NCI-H526 (cell line): ENCODE results near the gene MMP24OS.
"Not testable (repeated sequence)": the region's sequence is repeated elsewhere in the genome, so short reads cannot be mapped to it uniquely, and the experiment has no call there.

Experiments used
- DNase-seq, 2 experiments: peaks; one replicate each; lab custom pipeline; 2025; lab: John Stamatoyannopoulos, UW

The MMP24OS gene

DNA sequence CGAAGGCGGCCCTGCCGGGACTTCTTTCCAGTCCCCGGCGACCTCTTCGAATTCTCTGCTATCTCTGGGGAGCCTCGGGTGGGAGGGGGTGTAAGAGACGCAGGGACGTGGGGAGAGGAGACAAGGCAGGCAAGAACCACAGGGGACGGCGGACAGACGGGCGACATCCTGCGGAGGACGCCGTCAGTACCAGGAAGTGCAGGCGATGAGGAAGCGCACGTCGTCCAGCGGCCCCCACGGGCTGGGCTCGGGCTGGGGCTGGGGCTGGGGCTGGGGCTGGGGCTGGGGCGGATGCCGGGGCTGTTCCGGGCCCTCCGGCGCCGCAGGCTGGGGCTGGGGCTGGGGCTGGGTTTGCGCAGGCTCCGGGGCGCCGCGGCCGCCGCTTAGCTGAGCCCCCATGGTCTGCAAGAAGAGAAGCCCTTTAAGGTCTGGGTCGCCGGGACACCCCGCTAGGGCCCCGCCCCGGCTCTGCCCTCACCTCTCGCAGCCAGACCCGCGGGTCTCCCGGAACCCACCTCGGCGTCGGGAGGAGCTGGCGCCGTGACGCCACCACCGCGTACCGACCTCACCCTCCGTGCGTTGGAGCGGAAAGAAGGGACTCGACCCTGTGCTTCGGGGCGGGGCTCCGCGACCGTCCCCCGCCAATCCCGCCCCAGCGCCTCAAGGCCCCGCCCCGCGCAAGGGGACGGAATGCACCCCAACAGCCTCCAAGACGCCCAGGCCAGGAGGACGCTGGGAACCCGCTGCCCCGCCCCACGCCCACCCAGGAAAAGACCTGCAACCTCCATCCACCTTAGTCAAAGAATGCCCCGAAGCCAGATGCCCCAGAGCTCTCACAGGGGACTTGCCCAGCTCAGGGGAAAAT is at the start of gene MMP24OS:
TSS of gene MMP24OS (minus strand) at position 592 of the 865 bp plus-strand sequence. CDS start at position 399, 193 bp downstream.
- peak; percentile 80 to 95 for DNase-seq

DNA sequence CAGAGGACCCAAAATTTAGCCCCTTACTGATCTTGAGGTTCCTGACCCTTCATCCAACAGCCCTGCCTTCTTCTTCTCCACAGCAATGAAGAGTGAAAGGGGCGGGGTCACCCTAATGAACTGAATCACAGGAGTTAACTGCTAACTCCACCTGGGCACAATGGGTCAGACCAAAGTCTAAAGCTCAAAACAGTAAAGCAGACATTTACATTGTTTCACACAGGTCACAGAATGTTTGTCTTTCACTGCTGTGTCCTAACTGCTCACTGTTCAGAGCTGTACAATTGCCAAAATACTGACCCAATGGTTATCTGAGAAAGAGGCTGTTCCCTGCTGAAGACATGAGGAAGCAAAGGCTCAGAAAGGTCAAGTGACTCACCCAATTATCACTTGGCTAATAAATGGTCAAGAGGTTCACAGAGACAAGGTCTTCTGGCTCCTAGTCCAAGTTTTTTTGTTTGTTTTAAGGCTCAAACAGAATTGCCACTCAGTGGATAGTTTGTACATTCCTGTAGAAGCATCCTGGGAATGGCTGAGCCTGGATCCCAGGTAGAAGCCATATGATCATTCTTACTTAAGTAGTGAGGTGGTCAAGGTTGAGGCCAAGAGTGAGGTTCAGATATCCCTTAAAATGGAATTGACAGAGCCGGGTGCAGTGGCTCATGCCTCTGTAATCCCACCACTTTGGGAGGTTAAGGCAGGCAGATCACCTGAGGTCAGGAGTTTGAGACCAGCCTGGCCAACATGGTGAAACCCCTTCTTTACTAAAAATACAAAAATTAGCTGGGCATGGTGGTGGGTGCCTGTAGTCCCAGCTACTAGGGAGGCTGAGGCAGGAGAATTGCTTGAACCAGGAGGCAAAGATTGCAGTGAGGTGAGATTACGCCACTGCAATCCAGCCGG is 49.4 kb upstream of the MMP24OS start:
- no peak for DNase-seq

DNA sequence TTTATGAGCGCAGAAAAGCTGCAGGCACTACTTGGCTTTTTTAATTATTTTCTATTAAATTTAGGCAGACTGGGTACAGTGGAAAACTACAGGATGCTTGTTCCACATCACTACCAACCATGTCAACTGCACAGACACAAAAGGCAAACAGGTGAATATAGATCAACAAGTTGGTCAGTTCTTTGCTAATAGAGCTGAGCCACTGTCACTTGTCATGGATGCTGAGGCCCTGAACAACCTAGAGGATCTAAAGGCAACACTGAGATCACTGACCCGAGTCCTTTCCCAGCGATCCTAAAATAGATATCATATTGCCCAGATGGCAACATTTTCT is 48.8 kb upstream of the MMP24OS start:
- DNase-seq: no peak

DNA sequence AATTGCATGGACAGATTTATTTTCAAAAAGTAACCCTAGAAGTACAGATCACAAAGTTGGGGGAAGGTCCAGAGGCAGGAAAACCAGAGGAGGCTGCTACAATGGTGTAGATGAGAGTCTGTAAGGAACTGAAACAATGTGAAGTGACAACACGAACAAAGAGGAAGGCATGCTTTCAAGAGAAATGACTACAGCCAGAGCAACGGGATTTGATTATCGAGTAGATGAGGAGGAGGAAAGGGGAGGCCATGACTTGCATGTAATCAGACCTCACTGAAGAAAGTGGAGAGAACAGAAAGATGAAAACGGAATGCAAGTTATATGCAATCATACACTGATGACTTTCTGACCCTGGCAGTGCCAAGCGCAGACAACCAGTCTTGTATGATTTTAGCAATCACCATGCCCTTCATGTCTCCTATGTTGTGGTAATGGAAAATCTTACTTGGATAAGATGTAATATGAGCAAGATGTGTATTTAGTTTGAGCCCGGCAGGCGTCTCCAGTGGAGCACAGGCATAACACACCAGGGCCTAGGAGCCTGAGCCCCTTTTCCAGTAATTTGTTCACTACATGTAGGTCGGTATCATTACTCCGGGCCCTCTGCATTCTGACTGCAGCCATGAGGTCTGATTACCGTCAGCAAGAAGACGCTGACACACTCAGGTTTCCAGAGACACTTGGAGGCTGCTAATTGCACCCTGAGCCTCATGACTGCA is 48.3 kb upstream of the MMP24OS start:
- no peak for DNase-seq

DNA sequence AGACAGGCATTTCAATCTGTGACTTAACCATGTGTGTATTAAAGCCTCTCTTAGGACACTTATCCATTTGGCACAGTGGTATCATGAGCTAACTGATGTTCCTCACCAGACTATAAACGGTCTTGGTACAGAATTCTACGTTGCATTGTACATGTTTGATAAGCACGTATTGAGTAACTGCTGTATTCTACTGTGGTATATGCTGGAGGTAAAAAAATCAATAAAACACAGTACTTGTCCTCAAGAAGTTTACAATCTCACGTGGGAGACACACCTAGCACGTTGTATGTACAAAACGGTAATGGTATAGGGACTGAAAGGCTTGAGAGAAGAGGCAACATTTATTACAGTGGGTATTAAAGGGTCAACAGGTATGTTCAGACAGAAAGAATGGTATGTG is 47.5 kb upstream of the MMP24OS start:
- no peak for DNase-seq

DNA sequence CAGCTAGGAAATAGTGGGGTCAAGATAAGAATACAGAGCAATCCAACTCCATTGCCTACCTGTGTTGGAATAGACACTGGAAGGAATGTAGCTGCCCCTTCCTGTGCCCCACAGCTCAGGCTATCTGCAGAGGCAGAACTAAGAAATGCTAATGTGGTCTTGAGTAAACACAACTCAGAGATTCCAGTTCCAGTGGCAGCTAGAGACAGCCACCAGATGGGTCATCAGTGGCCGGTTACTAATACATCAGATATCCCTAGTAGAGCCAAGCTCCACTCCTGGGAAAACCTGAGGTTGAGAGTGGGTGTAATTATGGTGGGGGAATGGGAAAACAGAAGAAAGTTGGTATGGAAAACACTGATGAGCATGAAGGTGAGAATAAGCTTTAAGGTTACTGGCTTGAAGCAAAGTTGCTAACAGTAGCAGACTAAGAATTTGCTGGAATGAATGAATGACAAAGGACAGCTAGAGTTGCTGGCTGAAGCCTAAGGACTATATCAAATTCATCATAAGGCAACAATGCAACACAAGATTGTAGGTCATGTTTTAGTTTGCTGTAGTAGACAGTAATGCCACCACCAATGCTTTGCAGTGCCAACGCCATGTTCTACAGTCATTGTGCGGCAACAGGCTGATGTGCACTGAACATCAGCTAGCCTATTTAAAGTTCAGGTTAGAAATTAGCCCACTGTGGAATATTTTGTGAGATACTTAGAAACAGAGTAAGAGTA is 42.6 kb upstream of the MMP24OS start:
- DNase-seq: no peak

DNA sequence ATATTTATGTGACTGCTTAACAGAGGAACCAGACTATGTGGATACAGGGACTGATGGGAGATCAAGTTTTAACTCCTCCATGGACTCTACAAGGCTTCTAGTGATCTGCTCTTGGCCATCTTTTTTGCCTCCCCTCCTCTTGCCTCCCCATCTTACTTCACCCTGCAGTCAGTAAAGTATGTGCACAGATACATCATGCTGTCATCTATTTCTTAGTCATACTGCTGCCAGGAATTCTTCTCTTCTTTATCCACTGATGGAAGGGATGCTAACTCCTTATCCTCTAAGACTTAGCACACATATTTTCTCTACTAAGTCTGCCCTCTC is 41.9 kb upstream of the MMP24OS start:
- DNase-seq: no peak

DNA sequence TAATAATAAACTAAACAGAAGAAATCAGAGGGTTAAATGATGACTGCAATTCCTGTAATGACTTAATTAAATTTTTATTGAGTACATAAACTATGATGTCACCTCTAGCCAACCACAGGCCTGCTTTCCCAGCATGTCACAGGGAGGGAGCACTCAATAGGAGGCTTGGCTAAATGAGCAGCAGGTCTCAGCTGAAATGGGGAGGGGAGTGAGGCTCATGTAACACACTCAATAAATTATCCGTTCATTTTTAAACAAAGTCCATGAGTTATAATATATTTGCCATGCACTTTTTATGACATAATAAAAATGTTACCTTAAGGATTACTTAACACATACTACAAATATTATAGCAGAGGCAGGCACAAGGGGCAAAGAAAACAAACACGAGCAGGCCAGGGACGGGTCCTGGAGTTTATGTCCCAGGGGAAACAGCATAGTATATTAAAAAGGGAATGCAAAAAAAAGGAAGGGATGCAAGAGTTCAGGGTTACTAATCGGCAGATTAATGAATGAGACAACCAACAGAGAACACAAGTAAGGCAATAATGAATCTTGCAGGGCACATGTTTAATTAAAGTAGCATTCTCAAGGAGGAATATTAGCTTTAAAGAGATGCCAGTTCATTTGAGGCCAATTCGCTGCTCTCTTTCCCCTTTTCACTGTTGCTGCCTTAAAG is 41.4 kb upstream of the MMP24OS start:
- DNase-seq: no peak

DNA sequence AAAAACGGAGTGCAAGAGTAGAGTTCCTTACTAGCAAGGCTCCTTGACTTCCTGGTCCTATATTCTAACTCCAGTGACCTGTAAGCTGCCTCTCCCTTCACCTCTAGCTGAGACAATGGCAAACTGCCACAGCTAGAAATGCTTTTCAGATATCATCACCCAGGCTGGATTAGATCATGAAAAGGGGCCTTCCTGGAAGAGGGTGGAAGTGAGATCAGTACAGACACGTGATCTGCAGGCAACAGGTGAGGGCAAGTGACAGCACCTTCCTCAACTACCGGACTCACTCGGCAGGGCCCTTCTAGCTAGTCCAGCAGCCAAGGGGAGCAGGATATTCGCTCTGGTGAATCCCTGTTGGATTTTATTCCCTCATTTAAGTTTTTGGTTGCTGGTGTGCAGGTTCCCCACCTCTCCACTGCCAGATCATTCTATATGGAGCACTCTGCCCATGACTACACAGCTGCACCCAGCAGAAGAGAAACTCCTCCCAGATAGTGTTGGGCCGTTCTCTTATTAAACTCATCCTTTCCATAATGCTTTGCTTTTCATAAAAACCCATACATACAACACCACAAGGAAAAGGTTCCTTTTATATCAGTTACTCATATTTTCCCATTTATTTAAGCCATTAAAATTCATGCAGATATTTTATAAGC is 40.7 kb upstream of the MMP24OS start:
- no peak for DNase-seq

DNA sequence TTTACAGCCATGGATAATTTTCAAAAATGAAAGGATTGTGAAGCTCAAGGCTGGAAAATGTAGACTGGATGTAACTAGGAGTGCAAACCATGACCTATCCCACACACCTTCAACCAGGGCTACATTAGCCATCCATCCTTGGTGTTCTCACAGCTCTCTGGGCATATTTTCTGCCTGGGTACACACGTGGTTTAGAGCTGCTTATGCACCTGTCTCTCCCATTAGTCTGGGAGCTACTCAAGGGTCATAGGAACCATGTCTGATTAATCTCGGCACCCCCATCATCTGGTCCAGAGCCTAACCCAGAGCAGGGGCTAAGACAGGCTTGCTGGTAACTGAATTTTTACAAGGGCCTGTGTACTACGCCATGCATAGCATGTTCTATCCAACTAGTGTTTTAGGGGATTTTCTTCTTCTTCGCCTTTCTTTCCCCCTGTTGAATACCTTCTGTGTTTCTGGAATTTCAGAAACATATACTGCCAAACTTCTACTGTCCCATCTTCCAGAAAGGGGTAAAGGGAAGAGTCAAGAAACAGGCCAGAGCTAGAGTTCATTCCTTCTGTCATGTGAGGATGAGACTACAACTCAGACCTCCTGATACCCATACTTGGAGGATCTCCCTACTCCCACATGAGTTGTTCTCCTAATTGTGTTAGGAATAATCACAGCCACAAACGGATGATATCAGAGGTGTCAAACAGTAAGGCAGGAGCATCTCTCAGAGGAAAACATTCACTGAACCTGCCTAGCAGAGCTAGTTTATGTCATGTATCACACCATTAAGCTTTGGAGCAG is 39.7 kb upstream of the MMP24OS start:
- DNase-seq: no peak

DNA sequence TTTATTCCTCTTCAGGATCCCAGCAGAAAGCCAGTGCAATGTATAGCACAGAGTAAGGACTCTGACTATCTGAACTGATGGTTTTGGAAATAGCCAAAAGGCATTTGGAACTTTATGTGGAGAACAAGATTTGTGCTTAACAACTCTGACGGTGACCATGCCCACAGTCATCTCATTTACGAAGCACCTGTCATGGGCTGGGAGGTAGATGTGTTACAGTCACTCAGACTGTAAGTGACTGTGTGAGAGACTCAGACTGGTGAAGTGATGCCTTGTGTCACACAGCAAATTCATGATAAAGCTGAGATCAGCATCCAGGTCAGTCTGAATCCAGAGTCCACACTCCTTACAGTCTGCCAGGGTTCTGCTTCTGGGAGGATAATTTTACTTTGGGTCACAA is 38.2 kb upstream of the MMP24OS start:
- no peak for DNase-seq

DNA sequence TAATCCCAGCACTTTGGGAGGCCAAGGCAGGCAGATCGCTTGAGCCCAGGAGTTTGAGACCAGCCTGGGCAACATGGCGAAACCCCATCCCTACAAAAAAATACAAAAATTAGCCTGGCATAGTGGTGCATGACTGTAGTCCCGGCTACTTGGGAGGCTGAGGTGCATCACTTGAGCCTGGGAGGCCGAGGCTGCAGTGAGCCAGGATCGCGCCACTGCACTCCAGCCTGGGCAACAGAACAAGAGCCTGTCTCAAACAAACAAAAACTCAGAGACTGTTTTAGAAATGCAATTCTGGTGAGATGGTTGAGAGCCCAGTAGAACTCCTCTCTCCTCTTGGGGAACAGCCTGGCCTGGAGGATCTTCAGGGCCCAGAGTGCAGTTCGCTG is 37.7 kb upstream of the MMP24OS start:
- not testable (repeated sequence) for DNase-seq

DNA sequence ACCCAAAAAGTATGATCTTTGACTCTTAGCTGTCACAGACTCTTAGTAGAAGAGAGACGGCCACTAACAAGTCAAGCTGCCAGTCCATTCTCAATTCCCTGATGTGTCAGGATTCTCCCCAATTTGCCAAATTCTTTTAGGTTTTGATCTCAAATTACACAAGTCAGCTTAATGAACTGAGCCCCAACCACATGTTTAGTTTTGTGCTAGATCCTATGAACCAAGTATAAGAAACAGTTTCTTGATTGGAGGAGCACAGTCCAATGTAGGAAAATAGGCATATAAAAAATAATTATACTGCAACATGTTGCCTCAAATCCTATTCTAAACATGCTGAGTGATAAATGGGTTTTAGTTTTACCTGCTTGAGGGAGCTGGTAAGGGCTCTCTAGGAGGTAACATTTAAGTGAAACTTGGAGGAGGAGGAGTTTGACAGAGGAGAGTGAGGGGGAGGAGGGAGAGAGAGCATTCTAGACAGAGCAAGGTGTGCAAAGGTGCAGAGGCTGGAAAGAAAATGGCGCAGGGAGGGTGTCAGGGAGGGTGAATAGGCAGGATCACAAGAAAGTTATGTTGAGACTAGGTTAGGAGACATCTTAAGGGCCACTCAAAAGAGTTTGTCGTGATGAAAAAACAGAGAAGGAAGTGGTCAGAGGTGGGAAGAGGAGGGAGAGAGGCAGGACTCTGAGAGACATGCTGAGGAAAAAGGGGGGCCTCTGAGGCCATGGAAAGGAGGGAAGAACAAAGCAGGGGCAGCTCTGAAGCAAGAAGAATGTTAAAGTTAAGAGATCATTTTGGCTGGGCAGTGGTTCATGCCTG is 37.1 kb upstream of the MMP24OS start:
- no peak for DNase-seq

DNA sequence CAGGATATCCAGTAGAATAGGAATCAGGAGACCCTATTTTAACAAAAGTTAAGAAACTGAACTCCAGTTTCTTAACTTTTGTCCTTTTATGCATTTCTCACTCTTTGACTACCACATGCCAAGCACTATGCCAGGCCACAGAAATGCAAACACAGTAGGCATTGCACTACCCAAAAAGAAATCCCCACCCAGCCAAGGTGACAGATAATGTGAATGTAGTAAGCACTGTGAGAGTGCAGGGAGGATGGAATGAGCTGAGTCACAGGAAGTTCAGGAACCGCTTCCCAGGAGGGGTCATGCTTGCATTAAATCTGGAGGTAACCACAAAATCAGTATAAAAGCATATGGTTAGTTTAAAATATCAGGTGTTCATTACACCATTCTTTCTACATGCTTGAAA is 34.4 kb upstream of the MMP24OS start:
- no peak for DNase-seq

DNA sequence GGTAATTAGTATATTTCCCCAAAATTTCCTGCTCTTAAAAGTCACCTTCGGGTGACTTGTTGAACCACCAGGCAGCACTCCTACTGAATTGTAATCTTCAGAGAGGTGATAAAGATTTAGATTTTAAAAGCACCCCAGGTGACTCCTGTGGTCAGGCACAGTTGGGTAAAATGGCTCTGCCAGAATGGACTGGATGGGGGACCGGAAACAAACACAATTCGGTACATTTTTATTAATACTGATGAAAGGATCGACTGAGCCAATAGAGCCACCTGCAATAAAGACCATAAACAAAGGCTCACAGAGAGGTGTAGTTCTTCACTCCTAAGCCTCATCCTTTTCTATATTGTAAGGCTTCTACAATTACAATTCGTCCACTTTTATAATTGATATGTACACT is 33.9 kb upstream of the MMP24OS start:
- DNase-seq: no peak

DNA sequence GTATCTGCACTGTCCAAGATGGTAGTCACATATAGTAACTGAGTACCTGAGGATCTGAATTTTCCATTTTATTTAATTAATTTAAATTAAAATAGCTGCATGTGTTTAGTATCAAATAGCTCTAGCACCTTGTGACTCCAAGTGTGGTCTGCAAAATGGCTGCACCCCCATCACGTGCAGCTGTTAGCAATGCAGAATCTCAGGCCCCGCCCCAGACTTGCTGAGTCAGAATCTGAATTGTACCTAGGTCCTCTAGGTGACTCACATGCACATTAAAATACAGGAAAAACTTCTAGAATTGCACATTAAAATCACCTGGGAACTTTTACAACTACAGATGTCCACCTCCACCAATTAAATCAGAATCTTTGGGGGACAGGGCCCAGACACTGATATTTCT is 33.5 kb upstream of the MMP24OS start:
- no peak for DNase-seq

DNA sequence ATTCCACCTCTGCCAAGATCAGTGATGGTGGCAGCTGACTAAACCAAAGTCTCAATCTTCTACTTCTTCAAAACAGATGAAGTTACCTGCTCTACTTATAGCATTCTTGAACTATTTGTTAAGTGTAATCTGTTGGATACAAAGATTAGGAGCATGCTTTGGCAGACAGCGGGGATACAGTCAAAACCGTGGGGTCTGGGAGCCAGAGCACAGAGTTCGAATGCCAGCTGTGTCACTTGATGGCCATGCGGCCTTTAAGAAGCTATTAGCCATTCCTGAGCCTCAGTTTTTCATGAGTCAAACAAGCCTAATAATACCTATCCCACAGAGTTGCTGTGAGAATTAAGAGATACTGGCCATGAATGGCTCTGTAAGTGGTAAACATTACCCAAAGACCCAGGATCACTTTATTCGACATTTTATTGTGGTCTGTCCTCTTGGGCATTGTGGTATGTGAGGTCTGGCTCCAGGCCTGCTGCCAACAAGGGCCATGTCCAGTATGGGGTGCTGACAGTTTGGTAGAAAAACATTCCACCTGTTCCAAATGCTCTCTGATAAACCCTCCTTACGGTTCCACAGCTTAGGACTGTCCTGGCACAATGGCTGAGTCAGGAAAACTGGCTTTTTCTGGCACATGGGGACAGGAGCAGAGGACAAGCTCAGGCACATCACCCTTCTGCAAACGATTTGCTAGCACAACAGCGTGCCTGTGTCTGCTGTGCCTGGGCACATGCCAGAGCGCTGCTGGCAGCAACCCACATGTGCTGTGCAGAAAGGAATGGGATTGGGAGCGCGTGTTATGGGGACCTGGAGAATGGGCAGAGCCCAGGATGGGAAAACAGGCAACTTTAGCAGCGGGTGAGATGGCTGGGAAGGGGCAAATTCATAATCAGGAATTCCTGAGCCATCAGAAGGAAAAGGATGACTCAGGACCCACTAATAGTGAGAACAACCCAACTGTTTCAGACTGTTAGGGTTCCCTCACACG is 30.0 kb upstream of the MMP24OS start:
- no peak for DNase-seq
